Naive thymus-derived CD8-positive, alpha-beta T cell (primary cell): ENCODE data around the gene TFDP1. TPM values are rescaled to one million over a fixed set of nuclear protein-coding genes. Genes with fewer than 3 reads are reported as not detected.
A peak's percentile ranks its signal among the peaks of the same experiment; 100 is the strongest.
"Not testable (repeated sequence)": the region's sequence is repeated elsewhere in the genome, so short reads cannot be mapped to it uniquely, and the experiment has no call there.

Experiments
- ATAC-seq, 2 donors: fragments of 150-1000 bp; cut with Tn5 transposase in 1 of 2; sonication (Bioruptor Pico), chemical (Tn5 transposase) in 1 of 2; 1 replicate in 1 of 2; 2 replicates in 1 of 2; pipeline ENCODE4 v1.10.0; 2021; ENCODE audit warnings: mild to moderate bottlenecking in 2 of 2, moderate library complexity in 2 of 2
- POLR2A ChIA-PET: fragments of 350-600 bp; sonication (Branson Sonifier 250); formaldehyde crosslinking; loops from one replicate; lab custom pipeline; 2021; ENCODE audit warnings: antibody characterized with exemption; lab: Charles Lee
- DNase-seq, 10 donors: peaks; one replicate each; pipeline versions ENCODE4 v3.0.0 to v3.0.0-alpha.2; 2020 to 2022
- H3K27ac Mint-ChIP-seq, 10 donors: one replicate each; pipeline ENCODE4 v1.8.0; 2020 to 2022; ENCODE audit warnings: mild to moderate bottlenecking in 10 of 10, mixed read lengths in 10 of 10, moderate library complexity in 4 of 10, inconsistent platforms in 1 of 10
- H3K27me3 Mint-ChIP-seq, 5 donors: one replicate each; pipeline ENCODE4 v1.8.0; 2021 to 2022; ENCODE audit warnings: mixed read lengths in 5 of 5
- H3K36me3 Mint-ChIP-seq, 3 donors: one replicate each; pipeline ENCODE4 v1.8.0; 2020 to 2022; ENCODE audit warnings: mixed read lengths in 3 of 3, mild to moderate bottlenecking in 2 of 3, inconsistent platforms in 1 of 3
- H3K4me1 Mint-ChIP-seq, 4 donors: one replicate each; pipeline ENCODE4 v1.8.0; 2021 to 2022; ENCODE audit warnings: mixed read lengths in 4 of 4
- H3K4me3 Mint-ChIP-seq, 10 donors: one replicate each; pipeline ENCODE4 v1.8.0; 2020 to 2022; ENCODE audit warnings: mild to moderate bottlenecking in 10 of 10, mixed read lengths in 10 of 10, moderate library complexity in 6 of 10, inconsistent platforms in 1 of 10
- H3K9me3 Mint-ChIP-seq, 9 donors: one replicate each; pipeline ENCODE4 v1.8.0; 2020 to 2022; ENCODE audit warnings: mixed read lengths in 9 of 9, mild to moderate bottlenecking in 3 of 9, inconsistent platforms in 1 of 9, moderate library complexity in 1 of 9
- polyA plus RNA-seq, 3 donors: library from polyadenylated mRNA; unstranded; fragments of 300-500 nt; fragmentation: Illumina TruSeq; gene quantifications; one replicate each; pipeline ENCODE4 v1.2.3, GENCODE V29; 2021
- total RNA-seq, 8 experiments: library from RNA in 2 of 8; stranded (reverse) in 2 of 8; gene quantifications; one replicate each; pipeline ENCODE4 v1.2.3 and lab custom pipeline; 2021 to 2026

The TFDP1 gene
- total and polyA plus RNA-seq, 5 experiments from 2014 or later, result 17.1 to 61.9 (median 50.1) TPM

DNA sequence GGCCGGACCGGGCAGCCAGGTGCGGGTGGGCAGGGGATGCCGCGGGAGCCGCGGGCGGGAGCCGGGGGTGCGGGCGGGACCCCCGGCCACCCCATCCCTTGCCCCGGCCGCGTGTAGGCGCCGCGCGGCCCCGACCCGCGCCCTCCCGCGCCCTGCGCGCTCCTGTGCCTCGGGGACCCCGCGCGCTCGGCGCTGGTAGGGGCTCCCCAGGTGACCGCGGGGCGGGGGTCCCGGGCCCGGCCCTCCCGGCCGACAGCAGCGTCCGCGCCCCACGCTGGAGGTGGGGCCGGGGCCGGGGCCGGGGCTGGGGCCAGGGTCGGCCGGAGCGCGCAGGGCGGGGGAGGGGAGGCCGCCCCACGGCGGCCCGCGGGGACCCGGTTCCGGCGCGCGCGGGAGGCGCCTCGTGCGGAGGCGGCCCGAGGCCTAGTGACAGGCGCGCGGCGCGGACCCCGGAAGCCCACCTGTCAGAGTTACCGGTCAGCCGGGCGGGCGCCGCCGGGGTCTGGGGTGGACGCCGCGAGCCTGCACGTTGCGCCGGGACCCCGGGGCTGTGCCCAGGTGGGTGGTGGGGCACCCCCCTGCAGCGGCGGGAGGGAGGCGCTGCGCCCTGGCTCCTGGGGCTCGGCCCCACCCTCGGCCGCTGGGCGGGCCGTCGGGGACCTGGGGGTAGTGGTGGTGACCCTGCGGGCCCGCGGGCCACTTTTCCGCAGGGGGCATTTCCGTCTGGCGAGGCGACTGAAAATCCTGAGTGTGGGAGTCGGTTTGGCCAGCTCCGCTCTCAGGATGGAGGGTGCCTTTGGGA, 518 bp downstream of the TFDP1 start:
- Mint-ChIP-seq H3K27me3 (no peaks in the 10 kb centered on the region), H3K9me3 (peaks cover 0 to 10% (median 0%) of the 10 kb centered on the region in 9 donors), H3K4me1 (peaks cover 18 to 43% (median 36%) of the 10 kb centered on the region in 4 donors), H3K27ac (peak overlapping the region in 9 of 10 donors; percentile 15 to 89 (median 53)), H3K36me3 (peaks cover 0 to 17% (median under 1%) of the 10 kb centered on the region in 3 donors), H3K4me3 (peak overlapping the region; percentile 80 to 92 (median 88))
- POLR2A ChIA-PET, result no interaction called here
- ATAC-seq (peak; percentile 32 to 38), DNase-seq (peak in 3 of 10 donors; percentile 21 to 22 (median 21))

- no peak for ATAC-seq
- Mint-ChIP-seq H3K27me3 (no peaks in the 10 kb centered on the region), H3K4me3 (peak overlapping the region; percentile 80 to 92 (median 88)), H3K36me3 (peaks cover 0 to 23% (median 2%) of the 10 kb centered on the region in 3 donors), H3K9me3 (peaks cover 0 to 8% (median 0%) of the 10 kb centered on the region in 9 donors), H3K4me1 (peaks cover 18 to 44% (median 36%) of the 10 kb centered on the region in 4 donors), H3K27ac (peak overlapping the region in 9 of 10 donors; percentile 8 to 89 (median 53))
- peak in 1 of 10 donors; percentile 7 for DNase-seq
- POLR2A ChIA-PET, result interaction anchor here (0.9 kb wide), 1 partner anchor 53 kb away, joined by 3 read pairs; no protein-coding TSS in a partner anchor
Observed at GRCh38 chr13:113585896-113586295, 1.3 kb downstream of the TFDP1 start.

DNA sequence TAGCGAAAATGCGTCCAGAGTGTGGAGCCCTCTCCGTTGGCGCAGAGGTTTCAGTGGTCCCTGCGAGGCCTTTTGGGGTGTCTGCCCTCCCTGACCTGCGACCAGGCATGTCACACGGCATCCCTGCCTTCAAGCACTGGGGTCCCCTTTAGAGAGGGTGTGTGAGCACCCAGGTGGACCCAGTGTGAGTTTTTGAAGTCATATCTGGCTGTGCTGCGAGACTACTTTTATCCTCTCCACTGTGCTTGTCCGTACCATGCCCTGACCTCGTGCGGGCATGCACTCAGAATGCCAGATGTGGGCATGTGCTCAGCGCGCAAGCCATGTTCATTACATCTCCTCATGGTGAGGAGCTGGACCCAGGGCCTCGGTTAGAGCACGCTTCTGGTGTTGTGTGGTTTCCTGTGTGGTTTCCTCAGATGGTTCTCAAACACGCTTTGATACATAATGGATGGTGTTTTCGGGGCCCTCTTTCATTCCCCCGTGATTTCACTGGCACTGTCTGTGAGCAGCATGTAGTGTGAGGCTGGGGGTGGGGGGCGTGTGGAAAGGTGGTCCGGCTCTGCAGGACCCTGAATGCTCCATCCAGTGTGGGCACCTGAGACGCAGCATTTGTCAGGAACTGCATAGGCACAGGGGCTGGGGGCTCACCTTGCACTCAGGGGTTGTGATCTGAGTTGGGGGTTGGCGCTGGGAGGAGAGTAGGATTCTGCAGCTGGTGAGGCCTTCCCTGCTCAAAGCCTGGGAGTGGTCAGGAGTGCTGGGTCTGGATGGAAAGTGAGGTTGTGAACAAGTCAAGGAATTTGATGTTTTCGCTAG, 2.3 kb downstream of the TFDP1 start:
- Mint-ChIP-seq H3K27ac (peak overlapping the region in 5 of 10 donors; percentile 40 to 85 (median 50)), H3K27me3 (no peaks in the 10 kb centered on the region), H3K36me3 (peaks cover 0 to 29% (median 2%) of the 10 kb centered on the region in 3 donors), H3K9me3 (peaks cover 0 to 8% (median 0%) of the 10 kb centered on the region in 9 donors), H3K4me3 (peak overlapping the region; percentile 63 to 92 (median 88)), H3K4me1 (peaks cover 18 to 49% (median 38%) of the 10 kb centered on the region in 4 donors)
- POLR2A ChIA-PET, result interaction anchor here (0.6 to 1.2 kb wide), 3 partner anchors 52 to 98 kb away, joined by 3 read pairs; no protein-coding TSS in a partner anchor
- ATAC-seq (peak in 1 of 2 donors; percentile 43), DNase-seq (peak in 3 of 10 donors; percentile 17 to 26 (median 25))

- DNase-seq (peak in 1 of 10 donors; percentile 10), ATAC-seq (no peak)
- peak overlapping the region in 4 of 10 donors; percentile 9 to 75 (median 70) for H3K27ac Mint-ChIP-seq
- peaks cover 0 to 30% (median 2%) of the 10 kb centered on the region in 3 donors for H3K36me3 Mint-ChIP-seq
- H3K27me3 Mint-ChIP-seq, result no peaks in the 10 kb centered on the region
- peaks cover 0 to 4% (median 0%) of the 10 kb centered on the region in 9 donors for H3K9me3 Mint-ChIP-seq
- H3K4me3 Mint-ChIP-seq, result peak overlapping the region in 4 of 10 donors; percentile 3 to 76 (median 40)
- peaks cover 18 to 54% (median 39%) of the 10 kb centered on the region in 4 donors for H3K4me1 Mint-ChIP-seq
- POLR2A ChIA-PET, result no interaction called here
Observed at GRCh38 chr13:113588394-113589111, 4.0 kb downstream of the TFDP1 start.

GRCh38 chr13:113589251-113589960, 4.9 kb downstream of the TFDP1 start:
- POLR2A ChIA-PET, result interaction anchor here (1.0 kb wide), 1 partner anchor 23 kb away, joined by 3 read pairs; no protein-coding TSS in a partner anchor
- Mint-ChIP-seq H3K4me3 (no peak overlapping the region), H3K27ac (peak overlapping the region in 2 of 10 donors; percentile 71 to 75), H3K36me3 (peaks cover 0 to 30% (median 2%) of the 10 kb centered on the region in 3 donors), H3K4me1 (peaks cover 14 to 50% (median 36%) of the 10 kb centered on the region in 4 donors), H3K27me3 (no peaks in the 10 kb centered on the region), H3K9me3 (peaks cover 0 to 4% (median 0%) of the 10 kb centered on the region in 9 donors)
- ATAC-seq (no peak), DNase-seq (no peak)

DNA sequence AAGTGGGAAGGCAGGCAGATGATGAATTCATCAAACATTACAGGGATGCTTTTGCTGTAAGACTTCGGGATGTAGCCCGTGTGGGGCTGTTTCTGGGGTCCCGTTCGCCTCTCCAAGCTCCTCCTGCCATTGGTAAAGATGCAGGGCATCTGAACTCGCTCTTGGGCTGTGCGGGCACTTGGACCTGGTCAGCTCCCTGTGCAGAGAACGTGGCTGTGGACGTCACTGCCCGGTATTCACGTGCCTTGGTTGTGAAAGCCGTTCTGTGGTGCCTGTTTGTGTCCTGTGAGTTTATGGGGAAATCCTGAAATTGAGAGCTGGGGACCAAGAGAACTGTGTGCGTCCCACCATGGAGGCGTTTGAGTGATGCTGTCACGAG, 5.4 kb downstream of the TFDP1 start:
- peaks cover 16 to 50% (median 37%) of the 10 kb centered on the region in 4 donors for H3K4me1 Mint-ChIP-seq
- DNase-seq (no peak), ATAC-seq (no peak)
- H3K9me3 Mint-ChIP-seq, result peaks cover 0 to 4% (median 0%) of the 10 kb centered on the region in 9 donors
- peak overlapping the region in 2 of 10 donors; percentile 30 to 58 for H3K27ac Mint-ChIP-seq
- H3K36me3 Mint-ChIP-seq, result peaks cover 0 to 33% (median 2%) of the 10 kb centered on the region in 3 donors
- no peaks in the 10 kb centered on the region for H3K27me3 Mint-ChIP-seq
- peak overlapping the region in 1 of 10 donors; percentile 4 for H3K4me3 Mint-ChIP-seq
- POLR2A ChIA-PET, result interaction anchor here (1.0 kb wide), 1 partner anchor 23 kb away, joined by 3 read pairs; no protein-coding TSS in a partner anchor

DNA sequence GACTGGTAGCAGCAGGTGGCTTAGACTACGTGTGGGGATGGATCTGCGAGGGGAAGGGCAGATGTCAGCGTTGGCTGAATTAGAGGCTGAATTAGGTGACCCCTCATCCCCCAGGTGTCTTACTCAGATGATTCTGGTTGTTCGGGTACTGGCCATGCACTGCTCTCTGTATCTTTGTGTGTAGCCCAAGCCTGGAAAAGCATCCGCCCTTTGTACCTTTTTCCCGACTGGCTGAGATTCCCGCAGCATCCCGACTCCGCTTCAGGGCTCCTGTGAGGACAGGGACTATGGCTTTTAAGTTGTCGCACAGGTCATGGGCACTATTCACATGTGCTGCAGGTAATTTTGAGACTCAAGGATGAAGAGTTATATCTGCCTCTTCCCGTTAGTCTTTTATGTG, 7.2 kb downstream of the TFDP1 start:
- ATAC-seq (no peak), DNase-seq (no peak)
- no peaks in the 10 kb centered on the region for H3K27me3 Mint-ChIP-seq
- peaks cover 0 to 39% (median 6%) of the 10 kb centered on the region in 3 donors for H3K36me3 Mint-ChIP-seq
- no peak overlapping the region for H3K4me3 Mint-ChIP-seq
- peaks cover 0 to 4% (median 0%) of the 10 kb centered on the region in 9 donors for H3K9me3 Mint-ChIP-seq
- no peak overlapping the region for H3K27ac Mint-ChIP-seq
- H3K4me1 Mint-ChIP-seq, result peaks cover 16 to 38% (median 25%) of the 10 kb centered on the region in 4 donors
- POLR2A ChIA-PET, result interaction anchor here (0.7 kb wide), 1 partner anchor 17 kb away, joined by 3 read pairs; no protein-coding TSS in a partner anchor

DNA sequence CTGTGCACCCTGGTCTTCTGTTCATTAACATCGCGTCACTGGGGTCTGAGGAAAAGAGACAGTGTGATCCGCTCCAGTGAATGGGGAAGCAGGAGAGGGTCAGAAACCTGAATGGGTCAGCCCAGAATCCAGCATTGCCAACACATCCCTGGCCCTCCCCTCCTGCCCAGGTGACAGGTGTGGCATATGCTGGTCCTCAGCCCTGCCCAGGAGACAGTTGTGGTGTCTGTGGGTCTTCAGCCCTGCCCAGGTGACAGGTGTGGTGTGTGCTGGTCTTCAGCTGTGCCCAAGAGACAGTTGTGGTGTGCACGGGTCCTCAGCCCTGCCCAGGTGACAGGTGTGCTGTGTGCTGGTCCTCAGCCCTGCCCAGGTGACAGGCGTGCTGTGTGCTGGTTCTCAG, 8.0 kb downstream of the TFDP1 start:
- Mint-ChIP-seq H3K27me3 (no peaks in the 10 kb centered on the region), H3K4me3 (no peak overlapping the region), H3K36me3 (peaks cover 0 to 41% (median 10%) of the 10 kb centered on the region in 3 donors), H3K9me3 (peaks cover 0 to 2% (median 0%) of the 10 kb centered on the region in 9 donors), H3K27ac (no peak overlapping the region), H3K4me1 (peaks cover 14 to 30% (median 18%) of the 10 kb centered on the region in 4 donors)
- POLR2A ChIA-PET, result no interaction called here
- DNase-seq, result no peak
- ATAC-seq, result no peak

- H3K4me1 Mint-ChIP-seq, result peaks cover 7 to 15% (median 7%) of the 10 kb centered on the region in 4 donors
- POLR2A ChIA-PET, H3K27ac Mint-ChIP-seq, H3K27me3 Mint-ChIP-seq, H3K9me3 Mint-ChIP-seq, ATAC-seq, H3K4me3 Mint-ChIP-seq: not testable (repeated sequence)
- DNase-seq, result peak in 1 of 10 donors; percentile 27
- H3K36me3 Mint-ChIP-seq, result peaks cover 5 to 43% (median 21%) of the 10 kb centered on the region in 3 donors
Observed at GRCh38 chr13:113594066-113594821, 9.7 kb downstream of the TFDP1 start.

DNA sequence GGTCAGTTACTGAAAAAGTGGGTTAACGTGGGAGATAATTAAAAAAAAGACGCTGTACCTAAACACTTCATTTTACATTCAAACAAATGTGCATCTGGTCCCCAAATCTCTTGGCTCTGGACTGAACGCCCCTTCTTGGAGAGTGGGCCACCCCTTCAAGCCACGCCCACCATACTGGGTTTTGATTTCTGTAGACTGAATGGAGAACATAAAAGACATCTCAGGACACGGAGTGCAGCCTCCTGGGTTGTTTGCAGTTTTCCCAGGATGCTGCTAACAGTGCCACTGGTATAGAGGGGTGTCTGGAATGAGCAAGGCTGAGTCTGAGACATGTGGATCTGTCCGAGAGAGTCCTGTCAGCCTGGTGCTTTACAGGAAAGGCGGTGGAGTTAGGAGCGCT, 10.6 kb downstream of the TFDP1 start:
- ATAC-seq (no peak), DNase-seq (no peak)
- POLR2A ChIA-PET, result no interaction called here
- Mint-ChIP-seq H3K27me3 (no peaks in the 10 kb centered on the region), H3K4me3 (no peak overlapping the region), H3K27ac (no peak overlapping the region), H3K4me1 (peaks cover 7 to 13% (median 10%) of the 10 kb centered on the region in 4 donors), H3K9me3 (peaks cover 0 to 7% (median 0%) of the 10 kb centered on the region in 9 donors), H3K36me3 (peaks cover 5 to 41% (median 24%) of the 10 kb centered on the region in 3 donors)
